ENCODE data around the gene FOXJ1. TPM values are rescaled to one million over a fixed set of nuclear protein-coding genes. Genes with fewer than 3 reads are reported as not detected.

The FOXJ1 gene
- total RNA-seq, 1 donor: not detected

DNA sequence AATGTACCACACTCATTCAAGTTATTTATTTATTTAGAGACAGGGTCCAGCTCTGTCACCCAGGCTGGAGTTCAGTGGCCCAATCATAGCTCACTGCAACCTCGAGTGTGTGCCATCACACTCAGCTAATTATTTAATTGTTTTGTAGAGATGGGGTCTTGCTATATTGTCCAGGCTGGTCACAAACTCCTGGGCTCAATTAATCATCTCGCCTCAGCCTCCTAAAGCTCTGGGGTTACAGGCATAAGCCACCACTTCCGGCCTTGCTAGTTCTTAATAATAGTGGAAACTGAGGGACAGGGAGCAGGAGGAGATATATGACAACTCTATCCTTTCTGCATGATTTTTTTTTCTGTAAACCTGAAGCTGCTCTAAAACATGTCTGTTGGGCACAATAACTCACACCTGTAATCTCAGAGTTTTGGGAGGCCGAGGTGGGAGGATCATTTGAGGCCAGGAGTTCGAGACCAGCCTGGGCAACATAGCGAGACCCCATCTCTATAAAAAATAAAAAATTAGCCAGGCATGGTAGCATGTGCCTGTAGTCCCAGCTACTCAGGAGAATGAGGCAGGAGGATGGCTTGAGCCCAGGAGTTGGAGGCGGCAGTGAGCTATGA lies 25.8 kb downstream of the FOXJ1 start:
- H3K4me3 ChIP-seq (ENCODE audit: low read depth, low read length): no peak overlapping the region
- TF ChIP-seq, protein P1, sequence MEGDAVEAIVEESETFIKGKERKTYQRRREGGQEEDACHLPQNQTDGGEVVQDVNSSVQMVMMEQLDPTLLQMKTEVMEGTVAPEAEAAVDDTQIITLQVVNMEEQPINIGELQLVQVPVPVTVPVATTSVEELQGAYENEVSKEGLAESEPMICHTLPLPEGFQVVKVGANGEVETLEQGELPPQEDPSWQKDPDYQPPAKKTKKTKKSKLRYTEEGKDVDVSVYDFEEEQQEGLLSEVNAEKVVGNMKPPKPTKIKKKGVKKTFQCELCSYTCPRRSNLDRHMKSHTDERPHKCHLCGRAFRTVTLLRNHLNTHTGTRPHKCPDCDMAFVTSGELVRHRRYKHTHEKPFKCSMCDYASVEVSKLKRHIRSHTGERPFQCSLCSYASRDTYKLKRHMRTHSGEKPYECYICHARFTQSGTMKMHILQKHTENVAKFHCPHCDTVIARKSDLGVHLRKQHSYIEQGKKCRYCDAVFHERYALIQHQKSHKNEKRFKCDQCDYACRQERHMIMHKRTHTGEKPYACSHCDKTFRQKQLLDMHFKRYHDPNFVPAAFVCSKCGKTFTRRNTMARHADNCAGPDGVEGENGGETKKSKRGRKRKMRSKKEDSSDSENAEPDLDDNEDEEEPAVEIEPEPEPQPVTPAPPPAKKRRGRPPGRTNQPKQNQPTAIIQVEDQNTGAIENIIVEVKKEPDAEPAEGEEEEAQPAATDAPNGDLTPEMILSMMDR (IDR thresholded peaks at IDR 0.05; ENCODE audit: insufficient read depth, low read length): no peak
- DNase-seq (ENCODE audit: low read depth): no peak

DNA sequence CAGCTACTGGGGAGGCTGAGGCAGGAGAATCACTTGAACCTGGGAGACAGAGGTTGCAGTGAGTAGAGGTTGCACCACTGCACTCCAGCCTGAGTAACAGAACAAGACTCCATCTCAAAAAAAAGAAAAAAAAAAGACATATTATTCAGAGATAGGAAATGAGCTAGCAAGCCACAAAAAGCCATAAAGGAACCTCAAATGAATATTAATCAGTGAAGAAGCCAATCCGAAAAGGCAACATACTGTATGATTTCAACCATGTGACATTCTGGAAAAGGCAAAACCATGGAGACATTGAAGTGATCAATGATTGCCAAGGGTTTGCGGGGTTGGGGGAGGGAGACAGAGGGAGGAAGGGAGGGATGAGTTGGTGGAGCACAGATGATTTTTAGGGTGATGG lies 29.1 kb downstream of the FOXJ1 start:
- DNase-seq (ENCODE audit: low read depth): no peak
- no peak overlapping the region for H3K4me3 ChIP-seq (ENCODE audit: low read depth, low read length)
- TF ChIP-seq, protein P1 (IDR thresholded peaks at IDR 0.05; ENCODE audit: insufficient read depth, low read length): no peak

DNA sequence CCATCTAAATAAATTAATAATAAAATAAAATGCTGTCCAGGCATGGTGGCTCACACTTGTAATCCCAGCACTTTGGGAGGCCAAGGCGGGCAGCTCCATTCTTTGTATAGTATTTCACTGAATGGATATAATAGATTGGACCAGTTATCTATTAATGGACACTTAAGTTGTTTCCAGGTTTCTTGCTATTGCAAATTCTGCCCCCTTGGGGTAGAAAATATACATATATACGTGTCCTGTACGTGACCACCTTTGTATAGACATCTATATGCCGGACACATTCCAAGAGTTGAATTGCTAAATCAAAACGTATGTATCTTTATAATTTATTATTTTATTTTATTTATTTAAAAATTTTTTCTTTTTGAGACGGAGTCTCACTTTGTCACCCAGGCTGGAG lies 33.5 kb downstream of the FOXJ1 start:
- no peak for DNase-seq (ENCODE audit: low read depth)
- H3K4me3 ChIP-seq (ENCODE audit: low read depth, low read length): no peak overlapping the region
- TF ChIP-seq, protein P1 (IDR thresholded peaks at IDR 0.05; ENCODE audit: insufficient read depth, low read length): no peak

DNA sequence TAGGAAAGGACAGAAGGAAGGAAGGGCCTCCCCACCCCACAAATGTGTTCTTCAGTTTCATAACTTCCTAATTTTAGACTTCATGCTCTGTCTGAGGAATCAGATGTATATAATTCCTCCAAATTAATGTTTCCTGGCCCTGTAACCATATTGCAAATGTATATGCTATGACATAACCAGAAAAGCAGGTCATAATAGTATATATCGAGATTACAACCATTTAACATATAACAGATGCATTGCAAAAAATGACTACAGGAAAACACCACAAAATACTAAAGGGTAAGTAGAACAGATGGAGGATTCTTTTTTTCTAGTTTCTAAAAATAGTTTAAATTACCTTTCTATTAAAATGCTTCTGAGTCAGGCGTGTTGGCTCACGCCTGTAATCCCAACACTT lies 34.3 kb downstream of the FOXJ1 start:
- no peak overlapping the region for H3K4me3 ChIP-seq (ENCODE audit: low read depth, low read length)
- no peak for DNase-seq (ENCODE audit: low read depth)
- TF ChIP-seq, protein P1 (IDR thresholded peaks at IDR 0.05; ENCODE audit: insufficient read depth, low read length): no peak

DNA sequence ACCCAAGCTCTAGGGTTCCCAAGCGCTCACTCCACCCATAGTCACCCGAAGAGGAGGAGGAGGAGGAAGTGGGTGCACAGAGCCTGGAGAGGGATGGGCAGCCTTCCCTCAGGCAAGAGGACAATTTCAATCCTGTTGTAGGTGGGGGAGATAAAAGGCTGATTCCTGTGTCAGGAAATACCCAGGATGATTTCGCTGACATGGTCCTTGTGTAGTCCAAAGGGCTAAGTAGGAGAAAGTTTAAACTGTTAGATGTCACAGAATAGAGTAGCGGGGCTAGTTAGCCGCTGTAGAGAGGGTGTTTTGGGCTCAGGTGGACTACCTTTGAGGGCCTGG lies 36.2 kb downstream of the FOXJ1 start:
- no peak overlapping the region for H3K4me3 ChIP-seq (ENCODE audit: low read depth, low read length)
- DNase-seq (ENCODE audit: low read depth): no peak
- TF ChIP-seq, protein P1 (IDR thresholded peaks at IDR 0.05; ENCODE audit: insufficient read depth, low read length): no peak

DNA sequence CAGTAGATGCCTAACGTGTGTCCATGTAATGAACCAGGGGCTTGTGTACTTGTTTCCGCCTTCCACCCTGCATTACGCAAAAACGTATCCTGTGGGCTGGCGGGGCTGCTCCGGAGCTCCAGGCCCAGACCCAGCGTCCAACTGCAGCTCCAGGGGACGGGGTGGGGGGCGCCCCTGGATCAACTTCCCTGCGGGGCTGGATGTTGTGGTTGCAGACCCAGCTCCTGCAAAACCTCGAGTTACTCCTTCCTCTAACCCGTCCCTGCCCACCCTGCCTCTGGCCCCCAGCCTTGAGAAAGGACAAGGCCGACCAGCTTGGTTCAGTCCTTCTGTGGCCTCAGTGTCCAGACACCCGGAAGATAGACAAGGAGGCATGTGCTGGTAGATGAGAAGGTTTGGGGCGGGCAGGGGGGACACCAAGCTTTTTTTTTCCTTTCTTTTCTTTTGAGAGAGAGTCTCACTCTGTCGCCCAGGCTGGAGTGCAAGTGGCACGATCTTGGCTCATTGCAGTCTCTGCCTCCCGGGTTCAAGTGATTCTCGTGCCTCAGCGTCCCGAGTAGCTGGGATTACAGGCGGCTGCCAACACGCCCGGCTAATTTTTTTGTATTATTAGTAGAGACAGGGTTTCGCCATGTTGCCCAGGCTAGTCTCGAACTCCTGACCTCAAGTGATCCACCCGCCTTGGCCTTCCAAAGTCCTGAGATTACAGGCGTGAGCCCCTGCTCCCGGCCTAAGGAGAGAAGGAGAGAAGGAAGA lies 36.7 kb downstream of the FOXJ1 start:
- H3K4me3 ChIP-seq (ENCODE audit: low read depth, low read length): peak overlapping the region; percentile 93
- no peak for DNase-seq (ENCODE audit: low read depth)
- TF ChIP-seq, protein P1 (IDR thresholded peaks at IDR 0.05; ENCODE audit: insufficient read depth, low read length): no peak

Data from fibroblast of the aortic adventitia (primary cell).